Tibial nerve (tissue), 4 donors: Measurements from ENCODE around the gene ZNF662. TPM values are rescaled to one million over a fixed set of nuclear protein-coding genes. Genes with fewer than 3 reads are reported as not detected.

Experiments used
- DNase-seq, 2 donors: peaks; one replicate each; pipeline ENCODE4 v3.0.0-alpha.2; 2019; ENCODE audit warnings: low spot score in 2 of 2
- H3K27ac ChIP-seq, 4 donors: fragments of 200-600 bp; sonication (generic) in 3 of 4; one replicate each; pipeline ENCODE4 v1.5.1; 2017 to 2019; ENCODE audit warnings: mild to moderate bottlenecking in 1 of 4
- H3K27me3 ChIP-seq, 2 donors: fragments of 200-600 bp; sonication (generic) in 1 of 2; one replicate each; pipeline versions ENCODE4 v1.5.1 to v1.6.0; 2017 to 2019
- H3K36me3 ChIP-seq, 3 donors: fragments of 200-600 bp; sonication (generic); one replicate each; pipeline ENCODE4 v1.5.1; 2018 to 2019
- H3K4me1 ChIP-seq, 4 donors: fragments of 200-600 bp; sonication (generic) in 3 of 4; one replicate each; pipeline ENCODE4 v1.5.1; 2017 to 2019
- H3K4me3 ChIP-seq, 4 donors: fragments of 200-600 bp; sonication (generic) in 3 of 4; one replicate each; pipeline ENCODE4 v1.5.1; 2017 to 2019; ENCODE audit warnings: mild to moderate bottlenecking in 1 of 4, moderate library complexity in 1 of 4
- H3K9me3 ChIP-seq, 4 donors: fragments of 200-600 bp; sonication (generic) in 3 of 4; one replicate each; pipeline ENCODE4 v1.5.1; 2017 to 2019
- CTCF ChIP-seq, 5 experiments: fragments of 200-600 bp in 3 of 5; fragments of 450-650 bp in 2 of 5; sonication (generic) in 3 of 5; IDR thresholded peaks; one replicate each; pipeline ENCODE4 v1.5.1; 2016 to 2019; ENCODE audit warnings: antibody characterized with exemption in 5 of 5, mild to moderate bottlenecking in 3 of 5, moderate library complexity in 2 of 5
- EP300 ChIP-seq, 2 donors: sonication (generic); formaldehyde crosslinking; IDR thresholded peaks; one replicate each; pipeline ENCODE4 v1.6.1; 2017; ENCODE audit warnings: antibody characterized with exemption in 2 of 2, mild to moderate bottlenecking in 1 of 2
- POLR2A ChIP-seq, 2 donors: fragments of 450-650 bp; IDR thresholded peaks; one replicate each; pipeline ENCODE4 v1.6.1; 2017; ENCODE audit warnings: antibody characterized with exemption in 2 of 2, mild to moderate bottlenecking in 2 of 2, moderate library complexity in 2 of 2
- WGBS, 2 donors: methylation state at CpG; one replicate each; pipeline ENCODE4 v1.1.5; 2018; 5-methylcytosine and 5-hydroxymethylcytosine counted together
- total RNA-seq, 4 donors: library from RNA; depleted of rRNA; stranded (reverse); fragments of >200 nt; gene quantifications; one replicate each; pipeline ENCODE4 v1.1.0, GENCODE V29; 2016

Gene ZNF662
- total RNA-seq, 4 donors from 2014 or later, result 9.0 to 20.0 (median 16.7) TPM

GRCh38 chr3:42923606-42924005 lies 17.7 kb downstream of the ZNF662 start:
- WGBS, 2 donors, result 97 to 99% methylated on average over 4 of the region's 4 CpGs
- DNase-seq, result no peak
- Histone ChIP-seq H3K27ac (no peak overlapping the region), H3K36me3 (peaks cover 0 to 21% (median 0%) of the 10 kb centered on the region in 3 donors), H3K27me3 (no peaks in the 10 kb centered on the region), H3K9me3 (peaks cover 0 to 76% (median 0%) of the 10 kb centered on the region in 4 donors), H3K4me1 (no peaks in the 10 kb centered on the region), H3K4me3 (no peak overlapping the region)
- TF ChIP-seq POLR2A (IDR thresholded peaks at IDR 0.05) (no peak), CTCF (IDR thresholded peaks at IDR 0.05) (no peak), EP300 (IDR thresholded peaks at IDR 0.05) (no peak)

- Histone ChIP-seq H3K36me3 (peaks cover 0 to 21% (median 0%) of the 10 kb centered on the region in 3 donors), H3K27ac (no peak overlapping the region), H3K27me3 (no peaks in the 10 kb centered on the region), H3K9me3 (peaks cover 0 to 50% (median 0%) of the 10 kb centered on the region in 4 donors), H3K4me1 (no peaks in the 10 kb centered on the region), H3K4me3 (no peak overlapping the region)
- DNase-seq, result no peak
- TF ChIP-seq POLR2A (IDR thresholded peaks at IDR 0.05), result no peak
- no peak for TF ChIP-seq EP300 (IDR thresholded peaks at IDR 0.05)
- TF ChIP-seq CTCF (IDR thresholded peaks at IDR 0.05), result no peak
Observed at GRCh38 chr3:42926310-42926709, 20.4 kb downstream of the ZNF662 start.

GRCh38 chr3:42934111-42934510 lies 28.2 kb downstream of the ZNF662 start:
- TF ChIP-seq EP300 (IDR thresholded peaks at IDR 0.05) (no peak), CTCF (IDR thresholded peaks at IDR 0.05) (no peak), POLR2A (IDR thresholded peaks at IDR 0.05) (no peak)
- H3K36me3 ChIP-seq, result peaks cover 0 to 7% (median 0%) of the 10 kb centered on the region in 3 donors
- no peak overlapping the region for H3K4me3 ChIP-seq
- H3K4me1 ChIP-seq, result no peaks in the 10 kb centered on the region
- 91 to 92% methylated on average over 5 of the region's 5 CpGs for WGBS, 2 donors
- DNase-seq, result no peak
- no peak overlapping the region for H3K27ac ChIP-seq
- peaks cover 0 to 3% (median 0%) of the 10 kb centered on the region in 4 donors for H3K9me3 ChIP-seq
- no peaks in the 10 kb centered on the region for H3K27me3 ChIP-seq

GRCh38 chr3:42934910-42935309 lies 29.0 kb downstream of the ZNF662 start:
- DNase-seq, result no peak
- H3K9me3 ChIP-seq, result peaks cover 0 to 3% (median 0%) of the 10 kb centered on the region in 4 donors
- 75 to 79% methylated on average over 2 of the region's 2 CpGs for WGBS, 2 donors
- no peak for TF ChIP-seq EP300 (IDR thresholded peaks at IDR 0.05)
- TF ChIP-seq POLR2A (IDR thresholded peaks at IDR 0.05), result no peak
- TF ChIP-seq CTCF (IDR thresholded peaks at IDR 0.05), result no peak
- H3K27ac ChIP-seq, result no peak overlapping the region
- H3K4me3 ChIP-seq, result no peak overlapping the region
- peaks cover 0 to 13% (median 0%) of the 10 kb centered on the region in 3 donors for H3K36me3 ChIP-seq
- no peaks in the 10 kb centered on the region for H3K4me1 ChIP-seq
- no peaks in the 10 kb centered on the region for H3K27me3 ChIP-seq

- TF ChIP-seq CTCF (IDR thresholded peaks at IDR 0.05) (no peak), POLR2A (IDR thresholded peaks at IDR 0.05) (no peak), EP300 (IDR thresholded peaks at IDR 0.05) (no peak)
- peak overlapping the region in 1 of 4 donors; percentile 42 for H3K4me3 ChIP-seq
- no peak for DNase-seq
- H3K27me3 ChIP-seq, result no peaks in the 10 kb centered on the region
- peaks cover 0 to 13% (median 0%) of the 10 kb centered on the region in 3 donors for H3K36me3 ChIP-seq
- peaks cover 0 to 3% (median 0%) of the 10 kb centered on the region in 4 donors for H3K9me3 ChIP-seq
- no peak overlapping the region for H3K27ac ChIP-seq
- H3K4me1 ChIP-seq, result no peaks in the 10 kb centered on the region
- 94 to 100% methylated on average over 1 of the region's 1 CpG for WGBS, 2 donors
Observed at GRCh38 chr3:42935472-42935871, 29.5 kb downstream of the ZNF662 start.
